Activated naive CD8-positive, alpha-beta T cell treated with anti-CD3 and anti-CD28 coated beads, Interleukin-2, amount 50 U/mL, for 24 hours (primary cell): ENCODE results near the gene CCDC157.

Experiments
- ATAC-seq: fragments of 150-1000 bp; cut with Tn5 transposase; one replicate; pipeline ENCODE4 v1.10.0; 2021
- DNase-seq: peaks from one replicate; pipeline ENCODE4 v3.0.0; 2021
- H3K27ac Mint-ChIP-seq: one replicate; pipeline ENCODE4 v1.8.0; 2021; ENCODE audit warnings: mild to moderate bottlenecking, mixed read lengths
- H3K27me3 Mint-ChIP-seq: one replicate; pipeline ENCODE4 v1.8.0; 2021; ENCODE audit warnings: mixed read lengths
- H3K36me3 Mint-ChIP-seq: one replicate; pipeline ENCODE4 v1.8.0; 2021; ENCODE audit warnings: low read depth, mixed read lengths
- H3K4me1 Mint-ChIP-seq: one replicate; pipeline ENCODE4 v1.8.0; 2021; ENCODE audit warnings: mixed read lengths
- H3K4me3 Mint-ChIP-seq: one replicate; pipeline ENCODE4 v1.8.0; 2021; ENCODE audit warnings: mild to moderate bottlenecking, moderate library complexity, mixed read lengths
- H3K9me3 Mint-ChIP-seq: one replicate; pipeline ENCODE4 v1.8.0; 2021; ENCODE audit warnings: mixed read lengths

The CCDC157 gene

GRCh38 chr22:30357650-30358215 lies 926 bp downstream of the CCDC157 start:
- ATAC-seq = no peak
- peaks cover 37% of the 10 kb centered on the region for H3K4me1 Mint-ChIP-seq
- H3K4me3 Mint-ChIP-seq = peak overlapping the region; percentile 90
- no peaks in the 10 kb centered on the region for H3K9me3 Mint-ChIP-seq
- H3K36me3 Mint-ChIP-seq = peaks cover 22% of the 10 kb centered on the region
- DNase-seq = no peak
- no peaks in the 10 kb centered on the region for H3K27me3 Mint-ChIP-seq
- peak overlapping the region; percentile 55 for H3K27ac Mint-ChIP-seq

GRCh38 chr22:30358541-30358940 lies 1.7 kb downstream of the CCDC157 start:
- DNase-seq = no peak
- ATAC-seq = no peak
- Mint-ChIP-seq H3K27ac (no peak overlapping the region), H3K9me3 (no peaks in the 10 kb centered on the region), H3K27me3 (no peaks in the 10 kb centered on the region), H3K4me1 (peaks cover 32% of the 10 kb centered on the region), H3K36me3 (peaks cover 19% of the 10 kb centered on the region), H3K4me3 (no peak overlapping the region)

GRCh38 chr22:30361916-30362650 lies 5.3 kb downstream of the CCDC157 start:
- no peak overlapping the region for H3K4me3 Mint-ChIP-seq
- no peaks in the 10 kb centered on the region for H3K36me3 Mint-ChIP-seq
- ATAC-seq = no peak
- H3K27ac Mint-ChIP-seq = no peak overlapping the region
- H3K4me1 Mint-ChIP-seq = peaks cover 5% of the 10 kb centered on the region
- DNase-seq = no peak
- H3K9me3 Mint-ChIP-seq = no peaks in the 10 kb centered on the region
- no peaks in the 10 kb centered on the region for H3K27me3 Mint-ChIP-seq

GRCh38 chr22:30362651-30363281 lies 6.0 kb downstream of the CCDC157 start:
- Mint-ChIP-seq H3K27me3 (no peaks in the 10 kb centered on the region), H3K36me3 (no peaks in the 10 kb centered on the region), H3K4me1 (peaks cover 2% of the 10 kb centered on the region), H3K4me3 (no peak overlapping the region), H3K9me3 (no peaks in the 10 kb centered on the region), H3K27ac (no peak overlapping the region)
- ATAC-seq (no peak), DNase-seq (no peak)

- no peaks in the 10 kb centered on the region for H3K9me3 Mint-ChIP-seq
- DNase-seq (no peak), ATAC-seq (no peak)
- H3K4me1 Mint-ChIP-seq = no peaks in the 10 kb centered on the region
- H3K4me3 Mint-ChIP-seq = no peak overlapping the region
- no peak overlapping the region for H3K27ac Mint-ChIP-seq
- no peaks in the 10 kb centered on the region for H3K36me3 Mint-ChIP-seq
- H3K27me3 Mint-ChIP-seq = no peaks in the 10 kb centered on the region
Observed at GRCh38 chr22:30365891-30366290, 9.1 kb downstream of the CCDC157 start.

- Mint-ChIP-seq H3K36me3 (no peaks in the 10 kb centered on the region), H3K4me3 (no peak overlapping the region), H3K27me3 (no peaks in the 10 kb centered on the region), H3K4me1 (no peaks in the 10 kb centered on the region), H3K9me3 (no peaks in the 10 kb centered on the region), H3K27ac (no peak overlapping the region)
- ATAC-seq (no peak), DNase-seq (no peak)
Observed at GRCh38 chr22:30368420-30368819, 11.6 kb downstream of the CCDC157 start.

- H3K4me1 Mint-ChIP-seq = no peaks in the 10 kb centered on the region
- DNase-seq (no peak), ATAC-seq (no peak)
- H3K4me3 Mint-ChIP-seq = no peak overlapping the region
- H3K27ac Mint-ChIP-seq = no peak overlapping the region
- H3K27me3 Mint-ChIP-seq = no peaks in the 10 kb centered on the region
- no peaks in the 10 kb centered on the region for H3K9me3 Mint-ChIP-seq
- H3K36me3 Mint-ChIP-seq = no peaks in the 10 kb centered on the region
Observed at GRCh38 chr22:30370641-30371230, 13.9 kb downstream of the CCDC157 start.

GRCh38 chr22:30371321-30371720 lies 14.5 kb downstream of the CCDC157 start:
- Mint-ChIP-seq H3K4me3 (no peak overlapping the region), H3K27ac (no peak overlapping the region), H3K36me3 (no peaks in the 10 kb centered on the region), H3K27me3 (no peaks in the 10 kb centered on the region), H3K4me1 (no peaks in the 10 kb centered on the region), H3K9me3 (no peaks in the 10 kb centered on the region)
- no peak for DNase-seq
- no peak for ATAC-seq

GRCh38 chr22:30371981-30372380 lies 15.2 kb downstream of the CCDC157 start:
- no peak overlapping the region for H3K4me3 Mint-ChIP-seq
- H3K27ac Mint-ChIP-seq = no peak overlapping the region

GRCh38 chr22:30372915-30373314 lies 16.1 kb downstream of the CCDC157 start:
- Mint-ChIP-seq H3K4me3 (no peak overlapping the region), H3K27me3 (no peaks in the 10 kb centered on the region), H3K27ac (no peak overlapping the region), H3K36me3 (no peaks in the 10 kb centered on the region), H3K4me1 (no peaks in the 10 kb centered on the region), H3K9me3 (no peaks in the 10 kb centered on the region)
- no peak for ATAC-seq
- DNase-seq = no peak

More at GRCh38 chr22:30371981-30372380, 15.2 kb downstream of the CCDC157 start:
- H3K9me3 Mint-ChIP-seq = no peaks in the 10 kb centered on the region
- no peaks in the 10 kb centered on the region for H3K27me3 Mint-ChIP-seq
- no peaks in the 10 kb centered on the region for H3K36me3 Mint-ChIP-seq
- H3K4me1 Mint-ChIP-seq = no peaks in the 10 kb centered on the region
- DNase-seq (no peak), ATAC-seq (no peak)

- no peaks in the 10 kb centered on the region for H3K36me3 Mint-ChIP-seq
- no peaks in the 10 kb centered on the region for H3K4me1 Mint-ChIP-seq
- H3K9me3 Mint-ChIP-seq = no peaks in the 10 kb centered on the region
Observed at GRCh38 chr22:30373331-30374325, 16.8 kb downstream of the CCDC157 start.

GRCh38 chr22:30375312-30375849 lies 18.6 kb downstream of the CCDC157 start:
- ATAC-seq (no peak), DNase-seq (no peak)
- Mint-ChIP-seq H3K27ac (no peak overlapping the region), H3K9me3 (no peaks in the 10 kb centered on the region), H3K27me3 (no peaks in the 10 kb centered on the region), H3K4me3 (no peak overlapping the region), H3K36me3 (no peaks in the 10 kb centered on the region), H3K4me1 (no peaks in the 10 kb centered on the region)

More at GRCh38 chr22:30373331-30374325, 16.8 kb downstream of the CCDC157 start:
- ATAC-seq = no peak
- Mint-ChIP-seq H3K27ac (no peak overlapping the region), H3K4me3 (no peak overlapping the region), H3K27me3 (no peaks in the 10 kb centered on the region)
- DNase-seq = no peak

GRCh38 chr22:30380011-30380410 lies 23.2 kb downstream of the CCDC157 start:
- no peaks in the 10 kb centered on the region for H3K36me3 Mint-ChIP-seq
- no peaks in the 10 kb centered on the region for H3K9me3 Mint-ChIP-seq
- H3K27ac Mint-ChIP-seq = no peak overlapping the region
- H3K4me3 Mint-ChIP-seq = no peak overlapping the region
- ATAC-seq = no peak
- no peak for DNase-seq
- no peaks in the 10 kb centered on the region for H3K27me3 Mint-ChIP-seq
- H3K4me1 Mint-ChIP-seq = peaks cover 8% of the 10 kb centered on the region

- ATAC-seq (peak; percentile 80), DNase-seq (peak; percentile 34)
- Mint-ChIP-seq H3K9me3 (no peaks in the 10 kb centered on the region), H3K27ac (no peak overlapping the region), H3K4me1 (peaks cover 10% of the 10 kb centered on the region), H3K4me3 (no peak overlapping the region), H3K27me3 (no peaks in the 10 kb centered on the region), H3K36me3 (no peaks in the 10 kb centered on the region)
Observed at GRCh38 chr22:30381264-30381663, 24.5 kb downstream of the CCDC157 start.
